ENCODE data around the gene ZDHHC8.

DNA sequence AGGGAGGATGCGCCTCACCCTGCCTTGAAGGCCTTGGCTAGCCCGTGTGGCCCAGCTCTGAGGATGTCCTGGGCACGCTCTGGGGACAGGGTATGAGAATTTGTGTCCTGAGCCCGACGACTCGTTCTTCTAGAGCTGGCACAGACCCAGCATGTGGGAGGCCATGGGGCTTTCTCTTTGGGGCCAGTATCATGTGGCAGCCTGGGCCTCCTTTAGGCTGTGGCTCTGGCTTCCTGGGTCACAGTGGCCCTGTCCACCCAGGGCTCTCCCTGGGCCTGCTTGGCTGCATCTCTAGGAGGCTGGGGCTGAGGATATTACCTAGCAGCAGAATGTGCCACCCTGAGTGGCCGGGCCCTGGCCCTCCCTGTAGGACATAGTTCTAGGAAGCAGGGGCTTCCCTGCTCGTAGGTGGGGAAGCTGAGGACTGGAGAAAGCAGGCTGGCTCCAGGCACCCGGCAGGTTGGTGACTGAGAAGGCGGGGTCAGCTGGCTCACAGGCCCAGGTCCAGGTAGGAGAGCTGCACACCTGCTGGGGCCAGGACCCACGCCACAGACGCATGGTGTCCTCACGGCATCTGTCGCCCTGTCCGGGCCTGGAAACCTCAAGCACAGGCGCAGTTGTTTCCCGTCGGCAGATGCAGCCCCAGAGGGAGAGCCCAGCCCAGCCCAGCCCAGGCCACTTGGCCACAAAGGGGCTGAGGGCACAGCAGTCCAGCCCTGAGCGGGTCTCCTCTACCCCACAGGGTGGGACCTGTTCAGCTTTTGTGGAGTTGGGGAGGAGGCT lies 12.5 kb downstream of the ZDHHC8 start:
- TF ChIP-seq, protein P1, sequence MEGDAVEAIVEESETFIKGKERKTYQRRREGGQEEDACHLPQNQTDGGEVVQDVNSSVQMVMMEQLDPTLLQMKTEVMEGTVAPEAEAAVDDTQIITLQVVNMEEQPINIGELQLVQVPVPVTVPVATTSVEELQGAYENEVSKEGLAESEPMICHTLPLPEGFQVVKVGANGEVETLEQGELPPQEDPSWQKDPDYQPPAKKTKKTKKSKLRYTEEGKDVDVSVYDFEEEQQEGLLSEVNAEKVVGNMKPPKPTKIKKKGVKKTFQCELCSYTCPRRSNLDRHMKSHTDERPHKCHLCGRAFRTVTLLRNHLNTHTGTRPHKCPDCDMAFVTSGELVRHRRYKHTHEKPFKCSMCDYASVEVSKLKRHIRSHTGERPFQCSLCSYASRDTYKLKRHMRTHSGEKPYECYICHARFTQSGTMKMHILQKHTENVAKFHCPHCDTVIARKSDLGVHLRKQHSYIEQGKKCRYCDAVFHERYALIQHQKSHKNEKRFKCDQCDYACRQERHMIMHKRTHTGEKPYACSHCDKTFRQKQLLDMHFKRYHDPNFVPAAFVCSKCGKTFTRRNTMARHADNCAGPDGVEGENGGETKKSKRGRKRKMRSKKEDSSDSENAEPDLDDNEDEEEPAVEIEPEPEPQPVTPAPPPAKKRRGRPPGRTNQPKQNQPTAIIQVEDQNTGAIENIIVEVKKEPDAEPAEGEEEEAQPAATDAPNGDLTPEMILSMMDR (IDR thresholded peaks at IDR 0.05; ENCODE audit: low read depth, low read length): no peak
- TF ChIP-seq EZH2phosphoT487 (IDR thresholded peaks at IDR 0.05; ENCODE audit: low read depth): no peak

All from OCI-LY3 (cell line).